22Rv1 (cell line): Measurements from ENCODE around the gene CHD6.

Experiments used
- H3K27ac ChIP-seq: fragments of 450-650 bp; 2 replicates; pipeline ENCODE4 v1.5.1; 2017
- ZFX ChIP-seq: fragments of 450-650 bp; IDR thresholded peaks from 2 replicates; pipeline ENCODE4 v1.6.1; 2017; ENCODE audit warnings: antibody characterized with exemption, borderline replicate concordance
- TF ChIP-seq, protein P1 (sequence below): fragments of 450-650 bp; IDR thresholded peaks from 2 replicates; pipeline ENCODE4 v1.5.1; 2017; ENCODE audit warnings: mild to moderate bottlenecking

Gene CHD6

DNA sequence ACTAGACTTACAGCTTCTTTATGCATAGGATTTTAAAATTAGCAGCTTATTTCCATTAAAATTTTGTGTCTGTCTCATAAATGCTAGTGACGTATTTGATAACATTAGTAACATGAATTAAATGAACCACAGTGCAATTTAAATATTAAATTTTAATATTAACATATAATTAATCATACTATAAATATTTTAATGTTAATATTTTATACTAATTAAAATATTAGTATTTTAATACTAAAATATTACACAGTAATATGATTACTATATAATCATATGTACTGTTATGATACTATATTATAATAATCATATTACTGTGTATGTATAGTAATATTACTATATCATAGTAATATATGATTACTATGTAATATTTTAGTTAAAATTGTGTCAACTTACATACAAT, 73.7 kb downstream of the CHD6 start:
- TF ChIP-seq, protein P1, sequence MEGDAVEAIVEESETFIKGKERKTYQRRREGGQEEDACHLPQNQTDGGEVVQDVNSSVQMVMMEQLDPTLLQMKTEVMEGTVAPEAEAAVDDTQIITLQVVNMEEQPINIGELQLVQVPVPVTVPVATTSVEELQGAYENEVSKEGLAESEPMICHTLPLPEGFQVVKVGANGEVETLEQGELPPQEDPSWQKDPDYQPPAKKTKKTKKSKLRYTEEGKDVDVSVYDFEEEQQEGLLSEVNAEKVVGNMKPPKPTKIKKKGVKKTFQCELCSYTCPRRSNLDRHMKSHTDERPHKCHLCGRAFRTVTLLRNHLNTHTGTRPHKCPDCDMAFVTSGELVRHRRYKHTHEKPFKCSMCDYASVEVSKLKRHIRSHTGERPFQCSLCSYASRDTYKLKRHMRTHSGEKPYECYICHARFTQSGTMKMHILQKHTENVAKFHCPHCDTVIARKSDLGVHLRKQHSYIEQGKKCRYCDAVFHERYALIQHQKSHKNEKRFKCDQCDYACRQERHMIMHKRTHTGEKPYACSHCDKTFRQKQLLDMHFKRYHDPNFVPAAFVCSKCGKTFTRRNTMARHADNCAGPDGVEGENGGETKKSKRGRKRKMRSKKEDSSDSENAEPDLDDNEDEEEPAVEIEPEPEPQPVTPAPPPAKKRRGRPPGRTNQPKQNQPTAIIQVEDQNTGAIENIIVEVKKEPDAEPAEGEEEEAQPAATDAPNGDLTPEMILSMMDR = no peak
- TF ChIP-seq ZFX = no peak
- H3K27ac ChIP-seq = no peak overlapping the region

DNA sequence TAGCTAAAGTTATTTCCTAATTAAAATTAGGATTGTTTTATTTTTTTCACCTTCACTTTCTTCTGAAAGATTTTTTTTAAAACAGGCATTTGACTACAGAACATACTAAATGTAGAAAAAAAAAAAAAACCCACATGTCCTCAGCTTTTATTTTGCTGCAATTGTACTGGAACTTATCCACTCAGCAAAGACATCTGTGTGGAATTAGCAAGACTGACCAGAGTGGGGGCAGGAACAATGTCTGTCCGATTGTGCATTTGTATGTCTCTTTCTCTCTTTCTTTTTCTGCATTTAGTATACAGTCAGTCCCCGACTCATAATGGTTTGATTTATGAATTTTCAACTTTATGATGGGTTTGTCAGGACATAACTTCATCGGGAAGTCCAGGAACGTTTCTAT, 77.3 kb downstream of the CHD6 start:
- TF ChIP-seq, protein P1 = no peak
- TF ChIP-seq ZFX = no peak
- H3K27ac ChIP-seq = no peak overlapping the region

DNA sequence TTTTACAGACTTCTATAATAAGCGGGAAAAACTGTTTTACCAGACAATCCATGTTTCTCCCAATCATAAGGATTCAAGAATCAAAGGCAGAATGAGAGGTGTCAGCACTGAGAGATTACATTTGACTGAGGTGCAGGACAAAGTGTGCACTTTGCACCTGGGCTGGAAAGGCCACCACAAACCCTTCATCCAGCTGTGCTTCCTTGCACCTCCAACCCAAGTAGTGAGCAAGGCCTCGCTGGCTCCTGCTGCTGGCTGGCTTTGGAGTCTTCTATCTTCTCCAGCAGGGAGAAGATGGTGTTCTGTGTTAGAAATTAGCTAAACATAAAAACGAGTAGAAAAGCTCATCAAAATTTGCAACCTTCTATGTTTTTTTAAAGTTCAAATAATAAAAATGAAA, 77.7 kb downstream of the CHD6 start:
- H3K27ac ChIP-seq = no peak overlapping the region
- TF ChIP-seq, protein P1 = no peak

DNA sequence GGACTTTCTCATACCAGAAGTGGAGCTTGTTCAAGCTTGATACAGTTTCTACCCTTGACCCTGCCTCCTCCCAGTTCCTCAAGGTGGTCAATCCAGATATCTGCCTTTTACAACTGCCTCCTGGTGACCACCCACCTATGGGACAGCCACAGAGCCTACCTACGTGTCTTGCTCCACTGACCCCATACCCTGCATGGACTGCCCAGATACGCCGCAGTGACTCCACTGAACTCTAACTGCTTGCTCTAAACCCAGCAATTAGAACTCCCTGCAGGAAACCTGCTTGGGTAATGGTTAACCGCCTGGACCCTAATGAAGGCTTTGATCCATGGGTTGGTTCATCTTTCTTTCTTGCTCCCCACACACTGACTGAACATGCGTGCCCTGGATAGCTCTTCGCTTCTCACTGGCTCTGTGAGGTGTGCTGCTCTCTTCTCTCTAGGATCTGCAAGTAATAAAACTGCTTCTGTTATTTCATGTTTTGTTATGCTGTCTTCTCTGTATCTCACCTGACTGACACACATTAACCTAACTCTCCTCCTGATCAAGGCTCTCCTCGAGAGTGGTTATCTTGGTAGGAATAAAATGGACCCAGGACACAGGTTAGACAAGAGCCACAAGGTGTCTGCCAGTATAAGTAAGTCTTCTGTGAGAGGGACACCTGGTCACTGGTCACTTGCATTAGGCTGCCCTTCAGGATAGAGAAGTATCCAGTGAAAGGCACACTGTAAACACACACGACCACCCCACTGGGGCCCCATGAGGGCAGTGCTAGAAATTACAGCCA, 79.2 kb downstream of the CHD6 start:
- no peak overlapping the region for H3K27ac ChIP-seq
- TF ChIP-seq ZFX = no peak
- TF ChIP-seq, protein P1 = no peak

DNA sequence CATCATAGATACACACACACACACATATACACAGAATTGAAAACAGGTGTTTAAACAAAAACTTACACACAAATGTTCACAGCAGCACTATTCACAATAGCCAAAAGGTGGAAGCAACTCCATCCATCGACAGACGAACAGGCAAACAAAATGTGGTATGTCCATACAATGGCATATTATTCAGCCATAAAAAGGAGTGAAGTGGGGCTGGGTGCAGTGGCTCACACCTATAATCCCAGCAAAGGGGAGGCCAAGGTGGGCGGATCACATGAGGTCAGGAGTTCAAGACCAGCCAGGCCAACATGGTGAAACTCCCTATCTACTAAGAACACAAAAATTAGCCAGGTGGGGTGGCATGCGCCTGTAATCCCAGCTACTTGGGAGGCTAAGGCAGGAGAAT, 80.3 kb downstream of the CHD6 start:
- TF ChIP-seq, protein P1 = no peak
- TF ChIP-seq ZFX = no peak
- H3K27ac ChIP-seq = no peak overlapping the region

DNA sequence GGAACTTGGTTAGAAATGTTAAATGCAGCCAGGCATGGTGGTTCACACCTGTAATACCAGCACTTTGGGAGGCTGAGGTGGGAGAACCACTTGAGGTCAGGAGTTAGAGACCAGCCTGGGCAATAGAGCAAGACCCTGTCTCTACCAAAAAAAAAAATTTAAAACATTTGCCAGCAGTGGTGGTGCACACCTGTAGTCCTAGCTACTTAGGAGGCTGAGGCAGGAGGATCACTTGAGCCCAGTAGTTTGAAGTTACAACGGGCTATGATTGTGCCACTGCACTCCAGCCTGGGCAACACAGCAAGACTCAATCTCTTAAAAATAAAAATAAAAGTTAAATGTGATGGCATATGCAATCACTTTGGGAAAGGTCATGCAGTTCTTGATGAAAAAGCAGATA, 82.6 kb downstream of the CHD6 start:
- H3K27ac ChIP-seq = peak overlapping the region; percentile 75; the same call in 1 of the 2 replicates

DNA sequence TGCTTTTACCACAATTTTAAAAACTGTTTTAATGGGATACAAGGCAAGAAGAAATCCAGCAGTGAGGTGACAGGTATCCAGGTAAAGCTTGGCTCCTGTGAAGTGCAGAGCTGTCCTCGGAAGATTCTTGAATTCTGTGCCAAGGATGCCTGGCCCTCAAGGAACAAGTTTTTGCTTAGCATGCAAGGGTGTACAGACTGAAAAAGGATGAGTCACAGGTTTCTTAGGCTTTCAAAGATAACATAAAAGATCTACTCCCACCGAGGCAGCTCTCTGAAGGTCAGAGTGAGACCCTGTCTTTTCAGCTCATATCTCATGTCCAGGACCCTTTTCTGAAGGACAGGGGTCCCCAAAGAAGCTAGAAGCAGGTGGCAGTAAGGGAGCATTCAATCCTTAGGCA, 83.3 kb downstream of the CHD6 start:
- peak overlapping the region; percentile 75 for H3K27ac ChIP-seq
- TF ChIP-seq, protein P1 = no peak
- TF ChIP-seq ZFX = no peak

DNA sequence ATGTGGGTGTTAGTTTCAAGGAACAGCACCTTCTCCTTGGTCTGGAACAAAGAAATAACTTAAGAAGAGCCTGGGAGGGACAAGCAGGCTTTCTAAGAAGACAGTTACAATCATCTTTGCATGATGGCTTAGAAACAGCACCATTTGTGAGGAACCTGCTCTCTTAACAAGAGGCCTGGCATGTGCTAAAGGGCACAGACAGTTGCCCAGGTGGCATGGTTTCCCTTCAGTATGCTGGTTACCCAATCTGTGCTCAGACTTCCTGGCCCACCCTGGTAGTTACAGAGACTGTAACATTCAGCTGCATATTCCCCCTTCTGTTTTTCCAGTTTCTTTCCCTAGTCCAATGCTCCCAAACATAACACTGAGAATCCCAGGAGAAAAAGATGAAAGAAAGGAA, 84.0 kb downstream of the CHD6 start:
- peak overlapping the region; percentile 75 for H3K27ac ChIP-seq
- TF ChIP-seq, protein P1 = no peak
